Superior temporal gyrus (tissue), 1 donor: ENCODE measurements around the gene ESPNL.

Experiments used
- DNase-seq: peaks from one replicate; pipeline ENCODE4 v3.0.0-alpha.2; 2016; ENCODE audit errors: extremely low spot score

ESPNL gene

DNA sequence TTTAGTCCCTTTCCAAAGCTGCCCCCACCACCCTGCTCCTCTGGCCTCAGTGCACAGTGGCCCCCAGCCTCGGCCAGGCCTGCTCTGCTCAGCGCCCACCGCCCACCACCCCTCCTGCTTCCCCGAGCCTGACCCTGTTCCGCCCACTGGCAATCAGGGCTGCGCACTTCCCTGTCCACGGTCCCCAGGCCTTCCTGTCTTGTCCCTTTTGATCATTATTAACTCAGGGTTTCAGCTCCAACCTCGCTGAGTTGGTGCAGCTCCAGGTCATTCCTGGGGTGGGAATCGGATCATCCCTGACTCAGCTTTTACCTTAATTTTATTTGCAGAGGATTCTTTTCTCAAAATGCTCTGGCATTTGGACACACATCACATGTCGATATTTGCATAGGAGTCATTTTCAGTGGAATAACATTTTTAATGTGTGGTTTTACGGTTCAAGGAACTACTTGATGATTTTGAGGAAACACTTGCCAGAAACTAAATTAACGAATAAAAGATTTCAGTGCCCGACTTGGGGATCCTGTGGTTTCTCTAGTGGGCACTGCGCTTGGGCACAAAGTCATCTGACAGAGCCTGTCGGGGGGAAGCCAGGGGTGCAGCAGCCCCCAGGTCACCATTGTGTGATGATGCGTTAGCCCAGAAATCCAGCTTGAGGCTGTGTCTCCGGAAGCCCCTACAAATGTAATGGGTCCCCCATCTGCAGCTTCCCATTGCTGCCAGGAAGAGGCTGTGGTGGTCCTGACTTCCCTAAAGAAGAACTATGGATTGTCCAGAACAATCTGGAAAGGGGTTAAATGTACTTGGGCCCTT is 1.0 kb upstream of the ESPNL start:
- DNase-seq: no peak

DNA sequence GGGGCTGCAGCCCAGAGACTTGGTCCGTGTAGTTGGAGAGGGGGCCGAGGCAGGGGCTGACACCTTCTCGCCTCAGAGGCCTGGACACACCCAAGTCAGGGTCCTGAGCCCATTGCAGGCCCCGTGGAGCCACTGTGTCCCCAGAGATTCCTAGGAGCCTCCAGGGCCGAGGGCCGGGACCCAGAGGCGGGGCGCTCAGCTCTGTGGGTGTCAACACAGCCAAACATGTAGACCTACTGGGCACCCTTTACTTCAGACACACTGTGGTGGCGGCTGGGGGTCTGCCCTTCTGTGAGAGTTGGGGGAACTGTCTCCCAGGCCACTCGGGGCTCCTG is 459 bp upstream of the ESPNL start:
- no peak for DNase-seq

DNA sequence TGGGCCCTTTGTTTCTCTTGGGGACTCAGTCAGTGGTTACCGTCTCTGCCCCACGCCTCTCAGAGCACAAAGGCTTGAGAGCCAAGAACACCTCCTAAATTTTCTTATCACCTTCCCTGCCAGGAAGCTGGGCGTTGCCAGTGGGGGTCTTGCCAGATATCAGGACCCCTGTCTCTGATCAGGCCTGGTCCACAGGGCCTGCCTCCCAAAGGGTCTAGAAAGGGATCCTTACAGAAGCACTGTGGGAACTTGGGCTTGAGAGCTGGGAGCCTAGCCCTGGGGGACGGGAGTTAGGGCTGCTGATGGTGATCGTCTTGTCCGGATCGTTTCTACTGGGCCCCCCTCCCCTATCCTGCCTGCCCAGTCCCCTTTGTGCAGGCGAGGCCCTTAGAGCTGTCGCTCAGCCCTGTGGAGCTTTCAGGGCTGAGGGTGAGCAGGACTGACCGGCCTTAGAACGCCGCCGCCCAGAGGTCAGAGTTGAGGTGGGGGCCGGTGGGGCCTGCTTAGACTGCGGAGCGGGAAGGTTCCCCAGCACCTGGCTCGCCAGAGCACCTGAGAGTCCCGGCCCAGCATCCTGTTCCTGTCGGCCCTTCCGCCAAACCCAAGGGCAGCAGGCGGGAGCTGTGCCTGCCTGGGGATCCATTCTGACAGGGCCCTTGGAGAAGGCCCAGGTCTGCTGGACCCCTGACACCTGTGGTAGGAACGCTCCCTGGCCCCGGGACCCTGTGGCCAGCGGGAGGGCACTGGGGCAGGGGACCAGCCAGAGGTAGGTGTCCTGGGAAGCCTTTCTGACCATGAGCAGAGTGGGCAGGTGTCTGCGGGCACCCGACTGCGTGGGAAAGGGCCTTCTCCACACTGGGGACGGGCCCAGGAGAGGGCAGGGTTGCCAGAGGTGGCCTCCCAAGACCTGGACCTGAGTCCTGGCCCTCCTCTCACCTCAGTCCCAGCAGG is 956 bp downstream of the ESPNL start:
- no peak for DNase-seq

GRCh38 chr2:238101891-238102841 is 2.0 kb downstream of the ESPNL start:
- no peak for DNase-seq

- DNase-seq: no peak
Measured at GRCh38 chr2:238102865-238103264, 2.7 kb downstream of the ESPNL start.

GRCh38 chr2:238103465-238104225 is 3.5 kb downstream of the ESPNL start:
- DNase-seq: no peak

DNA sequence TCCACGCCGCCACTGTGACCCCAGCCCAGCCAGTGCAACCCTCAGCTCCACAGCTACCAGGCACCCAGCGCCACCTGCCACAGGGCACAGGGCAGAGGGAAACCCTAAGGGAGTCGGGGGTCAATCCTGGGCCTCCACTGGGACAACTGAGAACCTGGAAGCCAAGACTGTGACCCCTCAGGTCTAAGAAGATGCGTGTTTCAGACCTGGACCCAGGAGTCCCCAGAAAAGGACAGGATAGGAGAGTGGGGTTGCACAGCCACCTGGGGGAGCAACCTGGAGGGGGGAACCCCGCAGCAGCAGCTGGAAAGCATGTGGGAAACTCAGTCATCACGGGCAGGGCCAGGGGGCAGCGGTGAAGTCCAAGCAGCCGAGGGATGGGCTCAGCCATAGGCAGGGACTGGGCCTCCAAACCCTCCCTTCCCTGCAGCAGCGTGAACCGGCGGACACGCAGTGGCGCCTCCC is 4.1 kb downstream of the ESPNL start:
- no peak for DNase-seq

GRCh38 chr2:238104691-238105371 is 4.7 kb downstream of the ESPNL start:
- no peak for DNase-seq

GRCh38 chr2:238105506-238106338 is 5.6 kb downstream of the ESPNL start:
- no peak for DNase-seq

GRCh38 chr2:238106339-238106697 is 6.2 kb downstream of the ESPNL start:
- no peak for DNase-seq

- DNase-seq: no peak
Measured at GRCh38 chr2:238106698-238107524, 6.8 kb downstream of the ESPNL start.

GRCh38 chr2:238107525-238108422 is 7.6 kb downstream of the ESPNL start:
- no peak for DNase-seq

DNA sequence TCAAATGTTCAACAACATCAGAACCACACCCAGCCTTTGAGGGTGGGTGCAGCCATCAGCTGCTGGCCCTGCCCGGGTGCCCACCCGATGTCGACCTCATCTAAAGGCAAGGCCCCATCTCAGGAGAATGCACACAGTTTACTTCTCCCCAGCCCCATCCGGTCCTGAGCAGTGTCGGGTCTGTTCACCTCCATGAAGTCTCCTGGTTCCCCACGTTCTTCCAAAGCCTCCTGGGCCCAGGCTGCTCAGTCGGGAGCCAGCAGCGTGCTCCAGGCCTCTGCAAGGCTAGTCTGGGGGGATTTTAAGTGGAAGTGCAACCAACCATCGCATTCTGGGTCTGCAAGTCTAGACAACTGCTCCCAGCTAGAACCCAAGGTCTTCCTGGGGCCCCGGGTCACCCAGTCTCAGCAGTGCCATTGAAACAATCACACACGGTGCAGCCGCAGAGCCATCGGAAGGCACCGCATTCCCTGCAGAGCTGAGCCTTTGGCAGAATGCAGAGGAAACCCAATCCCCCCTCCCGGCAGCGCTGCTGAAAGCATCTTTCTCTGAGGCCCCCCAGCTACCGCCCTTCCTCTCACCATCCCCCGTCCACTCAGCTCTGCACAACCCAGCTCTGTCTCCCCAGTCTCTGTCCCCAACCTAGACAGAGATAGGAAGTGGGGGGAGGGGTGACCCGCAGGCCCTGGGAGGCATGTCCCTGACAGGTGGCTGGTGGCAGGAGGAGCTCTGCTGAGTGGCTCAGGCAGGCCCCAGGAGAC is 8.5 kb downstream of the ESPNL start:
- no peak for DNase-seq

GRCh38 chr2:238113611-238114010 is 13.5 kb downstream of the ESPNL start:
- DNase-seq: no peak

GRCh38 chr2:238114331-238114841 is 14.2 kb downstream of the ESPNL start:
- DNase-seq: no peak

DNA sequence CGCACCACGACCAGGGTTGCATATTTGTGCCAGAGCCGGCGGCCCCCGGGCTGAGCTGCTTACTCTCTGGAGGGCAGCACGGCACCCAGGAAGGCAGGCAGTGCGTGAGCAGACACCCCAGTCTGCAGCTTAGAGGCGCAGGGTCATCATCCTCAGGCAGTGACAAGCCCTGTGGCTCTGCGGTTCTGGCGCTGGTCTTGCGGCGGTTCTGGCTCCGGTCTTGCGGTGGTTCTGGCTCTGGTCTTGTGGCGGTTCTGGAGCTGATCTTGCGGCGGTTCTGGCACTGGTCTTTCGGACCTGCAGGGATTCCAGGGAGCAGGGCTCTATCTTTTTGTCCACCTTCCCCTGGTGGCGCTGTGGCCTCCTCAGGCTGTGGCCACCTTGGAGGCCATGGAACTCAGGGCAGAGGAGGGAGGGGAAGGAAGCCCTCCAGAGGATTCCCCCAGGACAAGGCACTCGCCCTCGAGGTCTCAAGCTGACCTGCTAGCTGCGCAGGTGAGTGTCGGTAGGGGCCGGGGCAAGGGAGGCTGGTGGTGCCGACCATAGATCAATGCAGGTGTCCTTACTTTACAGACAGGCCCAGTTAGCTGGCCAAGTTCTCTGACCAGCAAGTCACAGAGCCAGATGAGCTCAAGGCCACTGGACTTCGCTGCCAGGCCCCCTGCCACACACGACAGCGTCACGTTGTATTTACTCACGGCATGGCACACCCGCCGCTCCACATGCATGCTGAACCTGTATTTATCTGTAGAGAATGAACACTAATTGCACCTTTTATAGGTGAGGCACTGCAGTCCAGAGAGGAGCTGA is 14.9 kb downstream of the ESPNL start:
- no peak for DNase-seq
